ENCODE results near the gene RAB31. TPM values are rescaled to one million over a fixed set of nuclear protein-coding genes. Genes with fewer than 3 reads are reported as not detected.

The RAB31 gene
- total RNA-seq, 1 experiment from 2014 or later, result 64.3 TPM

Other genes with a start within 250 kb of the RAB31 start
- 54.2 and 65.3 TPM in 2 replicates for gene RALBP1, start 232.8 kb upstream of the RAB31 start, total RNA-seq (2014; rRNA removed; shearing (Covaris generic))
- 70.9 and 74.5 TPM in 2 replicates for gene PPP4R1, start 93.7 kb upstream of the RAB31 start, total RNA-seq (2014; rRNA removed; shearing (Covaris generic))
- gene TXNDC2, start 177.7 kb downstream of the RAB31 start, total RNA-seq (2014; rRNA removed; shearing (Covaris generic)), result 0.06 TPM in 1 of 2 replicates, not detected in the other
- 141 and 231 TPM in 2 replicates for gene VAPA, start 205.7 kb downstream of the RAB31 start, total RNA-seq (2014; rRNA removed; shearing (Covaris generic))

All from G401 (cell line).